Adipose tissue (tissue), 3 donors: ENCODE measurements around the gene P2RY13. TPM values are rescaled to one million over a fixed set of nuclear protein-coding genes. Genes with fewer than 3 reads are reported as not detected.

Source experiments
- H3K27ac ChIP-seq: one replicate; pipeline ENCODE4 v1.5.1; 2013; ENCODE audit warnings: low read depth, low read length
- WGBS, 3 donors: extraction: QIAGEN DNeasy Blood & Tissue Kit; methylation state at CpG; one replicate each; pipeline ENCODE4 v1.1.7; 2013; 5-methylcytosine and 5-hydroxymethylcytosine counted together
- polyA plus RNA-seq, 3 donors: library from polyadenylated mRNA; stranded (reverse); fragments of 200-250 nt; gene quantifications; one replicate each; pipeline ENCODE4 v1.2.3, GENCODE V29; 2013
- donor health status: healthy with polysubstance abuse.
- donor health status: Bipolar disorder and iron deficiency.
- donor health status: healthy.

Gene P2RY13
- polyA plus RNA-seq: 1 to 10 TPM in 2 of 3 donors, under 1 TPM in 1; 0.22 to 3.1 (median 2.4) TPM

DNA sequence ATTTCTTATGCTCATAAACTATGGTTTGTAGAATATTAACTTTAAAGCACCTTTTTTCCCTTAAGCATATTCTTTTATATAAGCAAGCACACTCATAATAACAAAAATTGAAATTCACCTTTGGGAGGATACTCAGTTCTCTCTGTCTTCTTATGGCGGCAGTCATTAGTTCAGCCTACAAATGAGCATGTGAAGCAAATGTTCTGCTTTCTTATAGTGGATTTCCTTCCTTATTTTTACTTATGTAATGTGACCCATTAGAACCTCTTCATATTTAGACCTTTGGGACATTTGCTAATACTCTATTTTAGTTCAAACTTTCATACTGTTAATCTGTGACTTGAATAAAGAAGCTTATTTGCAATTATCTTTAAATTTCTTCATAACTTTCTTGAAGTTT lies at the start of gene P2RY13:
Gene P2RY13, minus strand, starts transcription at position 187 of the 400 bp plus-strand sequence. Its CDS starts 21 bp downstream, at position 166.
- 62 to 92% (median 68%) methylated on average over 1 of the region's 1 CpG for WGBS, 3 donors
- no peak within 1 kb of the TSS for H3K27ac ChIP-seq

- 81 to 88% (median 86%) methylated on average over 8 of the region's 8 CpGs for WGBS, 3 donors
- no peak overlapping the region for H3K27ac ChIP-seq
Observed at GRCh38 chr3:151377768-151378385, 48.5 kb upstream of the P2RY13 start.

GRCh38 chr3:151372063-151372820 lies 42.9 kb upstream of the P2RY13 start:
- H3K27ac ChIP-seq: no peak overlapping the region
- 82 to 94% (median 91%) methylated on average over 4 of the region's 4 CpGs for WGBS, 3 donors

DNA sequence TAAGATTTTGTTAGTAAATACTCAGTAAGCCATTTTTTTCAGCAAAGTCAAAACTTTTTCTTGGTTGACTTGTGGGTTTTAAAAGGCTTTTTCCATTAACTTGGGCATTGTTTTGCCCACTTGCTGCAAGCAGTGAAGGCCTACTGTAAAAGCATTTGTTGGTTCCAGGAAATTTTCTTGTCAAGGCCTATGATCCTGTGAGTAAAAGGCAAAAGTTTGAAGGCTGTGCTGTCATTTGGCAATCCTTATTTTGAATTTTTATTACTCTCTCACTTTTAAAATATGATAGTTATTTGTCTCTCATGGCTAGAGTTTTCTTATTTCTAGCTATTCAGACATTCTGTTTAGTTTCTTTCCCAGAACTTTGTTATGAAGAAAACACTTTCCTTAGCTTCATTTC lies 42.2 kb upstream of the P2RY13 start:
- no peak overlapping the region for H3K27ac ChIP-seq

GRCh38 chr3:151367448-151367847 lies 38.1 kb upstream of the P2RY13 start:
- 62 to 89% (median 72%) methylated on average over 5 of the region's 5 CpGs for WGBS, 3 donors
- no peak overlapping the region for H3K27ac ChIP-seq

- WGBS, 3 donors: 77 to 91% (median 88%) methylated on average over 3 of the region's 3 CpGs
Observed at GRCh38 chr3:151366993-151367392, 37.6 kb upstream of the P2RY13 start.

DNA sequence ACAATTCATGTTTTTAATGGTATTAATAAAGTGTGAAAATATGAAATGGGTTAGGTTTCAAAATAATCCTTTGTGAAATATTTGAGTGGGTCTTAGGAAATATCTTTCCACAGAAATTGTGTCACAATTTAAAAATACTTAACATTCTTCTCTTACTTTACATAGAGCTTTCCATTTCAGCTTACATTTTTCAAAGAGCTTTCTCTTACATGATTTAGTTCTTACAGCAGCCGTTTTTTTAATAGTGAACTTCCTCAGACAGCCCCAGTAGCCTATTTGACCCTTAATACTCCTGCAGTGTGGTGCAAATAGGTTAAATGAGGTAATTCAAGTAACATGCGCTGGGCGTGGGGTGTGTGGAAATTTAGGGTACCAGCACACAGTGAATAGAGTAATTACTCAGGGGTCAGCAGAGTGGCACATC lies 33.4 kb upstream of the P2RY13 start:
- H3K27ac ChIP-seq: no peak overlapping the region
- 33 to 63% (median 48%) methylated on average over 3 of the region's 3 CpGs for WGBS, 3 donors

More at GRCh38 chr3:151366993-151367392, 37.6 kb upstream of the P2RY13 start:
- H3K27ac ChIP-seq: no peak overlapping the region

DNA sequence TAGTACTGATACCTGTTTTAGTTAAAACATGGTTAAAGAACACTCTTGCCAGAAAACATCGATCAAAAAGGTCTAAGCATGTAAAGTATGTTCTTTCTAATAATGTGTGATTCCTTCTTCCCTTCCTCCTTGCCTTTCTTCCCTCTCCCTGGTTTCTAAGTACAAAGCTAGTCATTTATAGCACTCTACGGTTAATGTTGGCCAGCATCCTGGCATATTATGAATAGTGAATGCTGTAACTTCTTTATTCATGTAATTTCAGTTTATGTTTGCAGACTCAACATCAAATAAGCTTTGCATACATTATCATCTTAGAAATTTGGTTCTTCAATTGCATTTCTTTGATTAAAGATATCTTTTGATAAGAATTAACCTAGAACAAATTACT lies 28.1 kb upstream of the P2RY13 start:
- no peak overlapping the region for H3K27ac ChIP-seq
- 65 to 83% (median 71%) methylated on average over 2 of the region's 2 CpGs for WGBS, 3 donors

DNA sequence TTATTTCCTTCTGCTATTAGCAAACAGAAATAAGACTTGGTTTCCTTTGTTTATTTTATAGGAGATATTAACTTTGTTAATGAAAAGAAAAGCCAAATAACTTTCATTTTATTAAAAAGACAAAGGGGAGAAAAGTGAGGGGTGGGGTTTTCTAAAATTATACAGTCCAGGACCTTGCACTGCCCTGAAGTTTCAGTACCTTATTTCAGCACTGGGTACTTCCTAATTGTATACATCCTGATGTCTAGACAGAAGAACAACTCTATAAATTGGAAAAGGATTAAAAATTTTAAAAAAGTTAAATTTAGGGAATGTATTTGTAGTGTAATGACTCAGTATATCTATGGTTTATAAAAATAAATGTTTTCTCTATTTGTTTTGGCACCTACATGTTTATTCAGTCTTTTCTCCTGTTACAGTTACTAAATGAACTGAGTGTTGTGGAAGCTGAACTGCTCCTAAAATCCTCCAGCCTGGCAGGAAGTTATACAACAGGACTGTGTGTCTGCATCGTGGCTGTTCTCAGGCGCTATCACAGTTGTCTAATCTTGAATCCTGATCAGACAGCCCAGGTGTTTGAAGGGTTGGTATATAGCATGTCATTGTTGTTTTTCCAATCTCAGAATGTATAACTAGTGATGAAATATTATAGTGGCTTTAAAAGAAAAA lies 27.6 kb upstream of the P2RY13 start:
- no peak overlapping the region for H3K27ac ChIP-seq
- WGBS, 3 donors: 29 to 48% (median 41%) methylated on average over 2 of the region's 2 CpGs

- WGBS, 3 donors: 62 to 83% (median 73%) methylated on average over 4 of the region's 4 CpGs
- no peak overlapping the region for H3K27ac ChIP-seq
Observed at GRCh38 chr3:151351648-151352047, 22.3 kb upstream of the P2RY13 start.

- H3K27ac ChIP-seq: no peak overlapping the region
Observed at GRCh38 chr3:151351219-151351618, 21.9 kb upstream of the P2RY13 start.

GRCh38 chr3:151350656-151351055 lies 21.3 kb upstream of the P2RY13 start:
- 39 to 64% (median 55%) methylated on average over 1 of the region's 1 CpG for WGBS, 3 donors

More at GRCh38 chr3:151351219-151351618, 21.9 kb upstream of the P2RY13 start:
- 92 to 100% (median 97%) methylated on average over 1 of the region's 1 CpG for WGBS, 3 donors

DNA sequence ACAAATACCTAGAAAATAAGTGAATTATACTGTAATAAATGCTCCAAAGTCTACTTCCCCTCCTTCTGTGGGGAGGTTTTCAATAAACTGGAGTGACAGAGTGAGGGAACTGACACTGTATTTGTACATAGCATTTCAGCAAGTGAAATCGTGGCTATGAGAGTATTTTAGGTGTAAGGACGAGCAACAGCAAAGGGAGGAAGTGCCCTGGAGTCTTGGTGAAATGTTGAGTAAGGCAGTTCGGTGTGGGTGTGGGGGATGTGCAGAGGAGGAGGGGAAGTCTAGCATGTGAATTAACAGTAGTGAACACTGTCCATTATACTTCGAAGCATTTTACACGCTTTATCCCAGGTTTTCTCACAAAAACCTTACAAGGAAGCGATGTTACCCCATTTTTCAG lies 18.1 kb upstream of the P2RY13 start:
- no peak overlapping the region for H3K27ac ChIP-seq
- 45 to 72% (median 54%) methylated on average over 6 of the region's 6 CpGs for WGBS, 3 donors

More at GRCh38 chr3:151350656-151351055, 21.3 kb upstream of the P2RY13 start:
- H3K27ac ChIP-seq: no peak overlapping the region

DNA sequence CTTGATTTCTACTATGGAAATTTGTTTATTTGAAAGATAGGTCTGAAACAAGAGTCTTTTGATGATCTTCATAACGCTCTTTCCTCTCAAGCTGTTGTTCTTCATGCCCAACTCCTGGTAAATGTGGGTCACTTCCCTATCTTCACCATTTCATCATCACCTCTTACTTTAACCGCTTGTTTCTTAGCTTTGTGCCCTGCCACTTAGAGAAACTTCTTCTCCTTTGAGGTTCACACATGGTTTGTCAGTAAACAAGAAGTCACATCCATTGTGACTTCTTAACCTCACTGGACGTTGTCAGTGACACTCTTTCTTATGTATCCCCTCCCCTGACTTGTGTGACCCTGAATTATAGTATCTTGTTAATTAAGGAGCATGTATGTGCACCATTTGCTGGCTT lies 16.9 kb upstream of the P2RY13 start:
- peak overlapping the region; percentile 54 for H3K27ac ChIP-seq
- WGBS, 3 donors: 36 to 71% (median 52%) methylated on average over 3 of the region's 3 CpGs

GRCh38 chr3:151345859-151346258 lies 16.5 kb upstream of the P2RY13 start:
- H3K27ac ChIP-seq: no peak overlapping the region
- WGBS, 3 donors: 24 to 68% (median 30%) methylated on average over 2 of the region's 2 CpGs

DNA sequence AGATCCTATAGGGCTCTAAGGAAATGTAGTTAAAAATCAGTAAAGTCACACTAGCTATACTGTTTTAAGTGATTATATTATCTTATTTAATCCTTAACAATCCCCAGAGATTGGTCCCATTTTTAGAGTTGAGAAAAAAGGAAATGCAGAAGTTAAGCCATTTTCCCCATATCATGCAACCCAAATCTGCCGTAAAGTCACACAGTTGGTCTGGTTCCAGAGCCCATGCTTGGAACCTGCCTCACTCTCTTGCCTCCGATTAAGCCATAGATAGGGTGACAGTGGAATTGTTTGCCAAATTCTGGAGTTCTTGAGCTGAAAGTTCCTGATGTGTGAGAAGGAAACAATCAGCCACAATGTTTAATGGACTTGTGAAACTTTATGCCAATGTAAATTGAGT lies 2.3 kb upstream of the P2RY13 start:
- H3K27ac ChIP-seq: no peak overlapping the region
- 36 to 56% (median 45%) methylated on average over 2 of the region's 2 CpGs for WGBS, 3 donors

DNA sequence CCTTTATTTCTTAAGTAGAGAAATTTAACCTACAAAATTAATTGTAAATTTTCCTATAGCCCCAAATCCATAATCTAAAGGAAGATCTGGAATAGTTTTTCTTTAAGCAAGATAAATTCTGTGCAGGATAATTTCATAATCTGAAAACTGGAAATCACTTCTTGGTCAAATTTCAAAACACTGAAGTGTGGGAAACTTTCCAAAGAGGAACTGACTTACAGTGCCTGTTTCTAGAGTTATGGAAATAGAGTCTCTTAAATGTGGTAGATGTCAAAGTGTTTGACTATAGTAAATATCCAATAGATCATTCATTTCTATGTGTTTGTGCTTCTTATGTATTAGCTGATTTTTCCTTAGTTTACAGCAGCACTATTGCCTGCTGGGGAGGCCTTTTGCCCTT lies 1.6 kb upstream of the P2RY13 start:
- no peak overlapping the region for H3K27ac ChIP-seq

GRCh38 chr3:151330379-151330778 lies 1.0 kb upstream of the P2RY13 start:
- WGBS, 3 donors: 53 to 79% (median 67%) methylated on average over 4 of the region's 4 CpGs
- H3K27ac ChIP-seq: no peak overlapping the region

DNA sequence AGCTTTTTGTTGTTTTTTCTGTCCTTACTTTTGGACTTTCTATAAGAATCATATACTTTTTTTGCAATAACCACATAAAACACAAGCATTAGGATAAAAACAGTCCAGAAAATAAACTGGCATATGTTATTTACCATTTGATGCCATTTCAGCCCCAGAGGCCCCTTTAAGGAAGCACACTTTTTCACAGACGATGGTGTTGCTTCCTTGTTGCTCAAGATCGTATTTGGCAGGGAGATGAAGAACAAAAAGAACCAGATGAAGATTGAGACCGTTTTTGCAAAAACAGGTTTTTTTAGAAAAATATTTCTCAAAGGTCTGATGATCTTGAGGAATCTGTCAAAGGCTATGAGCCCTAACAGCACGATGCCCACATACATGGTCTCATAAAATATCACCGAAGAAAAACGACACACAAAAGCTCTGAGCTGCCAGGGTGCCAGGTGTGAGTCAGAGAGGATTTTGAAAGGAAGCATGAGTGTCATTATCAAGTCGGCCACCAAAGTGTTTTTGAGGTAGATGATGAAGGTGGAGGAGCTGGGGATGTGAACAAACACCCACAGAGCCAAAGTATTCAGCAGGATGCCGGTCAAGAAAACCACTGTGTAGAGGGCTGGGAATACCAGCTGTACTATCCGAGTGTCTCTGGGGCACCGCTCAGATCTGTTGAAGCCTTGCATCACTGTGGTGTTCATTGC lies 902 bp downstream of the P2RY13 start:
- WGBS, 3 donors: 29 to 60% (median 31%) methylated on average over 10 of the region's 10 CpGs
- no peak overlapping the region for H3K27ac ChIP-seq
